ENCODE data around the gene RTRAF.

RTRAF gene

GRCh38 chr14:51988221-51988620 is 1.1 kb upstream of the RTRAF start:
- no peak overlapping the region for H3K4me3 ChIP-seq (ENCODE audit: low read depth, low read length)
- no peak for TF ChIP-seq CTCF (IDR thresholded peaks at IDR 0.05; ENCODE audit: low read depth, low read length, missing control alignments)
- no peak for DNase-seq (ENCODE audit: low read depth)
- in situ Hi-C loops (cut with HindIII; ENCODE audit: low sequenced_read_pairs), result no loop called here

DNA sequence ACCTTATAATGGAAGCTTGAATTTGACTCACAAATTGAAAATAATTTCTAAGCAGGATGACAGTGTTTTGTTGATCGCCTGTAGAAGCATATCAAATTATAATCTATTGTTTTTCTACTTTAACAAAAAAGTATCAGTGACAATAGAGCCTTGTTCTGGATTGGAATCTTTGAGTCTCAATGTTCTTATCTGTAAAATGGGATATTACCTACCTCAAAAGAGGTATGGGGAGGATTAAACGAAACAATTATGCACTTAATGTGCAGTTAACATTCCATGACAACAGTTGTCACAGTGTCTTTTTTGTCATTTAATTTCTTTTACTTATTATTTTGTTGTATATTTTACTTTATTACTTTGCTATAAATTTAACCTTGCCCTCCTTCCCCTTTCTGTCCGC is 1.1 kb downstream of the RTRAF start:
- in situ Hi-C loops (cut with HindIII; ENCODE audit: low sequenced_read_pairs), result loop anchor here (5.0 kb wide), 1 partner anchor 142 kb away; no protein-coding TSS in a partner anchor
- no peak for TF ChIP-seq CTCF (IDR thresholded peaks at IDR 0.05; ENCODE audit: low read depth, low read length, missing control alignments)

DNA sequence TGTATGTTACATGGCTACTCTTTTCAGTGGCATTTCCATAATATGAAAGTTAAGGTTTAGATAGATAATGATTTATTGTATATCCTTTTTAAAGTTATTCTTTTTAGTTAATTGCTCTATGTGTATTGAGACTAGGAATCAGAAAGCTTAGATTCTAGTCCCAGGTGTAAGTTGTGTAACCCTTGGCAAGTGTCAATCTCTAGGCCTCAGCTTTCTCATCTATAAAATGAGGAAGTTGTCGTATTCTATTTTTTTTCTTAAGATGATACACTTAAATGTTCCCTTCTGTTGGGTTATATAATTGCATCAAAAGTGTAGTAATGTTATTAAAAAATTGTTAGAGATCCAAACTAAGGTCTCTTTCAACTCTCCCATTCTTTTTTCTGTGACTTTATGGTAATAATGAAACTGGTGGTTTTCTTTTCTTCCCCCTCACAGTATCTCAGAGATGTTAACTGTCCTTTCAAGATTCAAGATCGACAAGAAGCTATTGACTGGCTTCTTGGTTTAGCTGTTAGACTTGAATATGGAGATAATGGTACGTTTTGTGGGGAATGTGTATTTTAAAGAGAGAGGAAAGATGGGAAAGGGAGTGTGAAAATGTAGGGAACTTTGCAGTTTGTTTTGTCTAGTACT is 4.1 kb downstream of the RTRAF start:
- in situ Hi-C loops (cut with HindIII; ENCODE audit: low sequenced_read_pairs), result loop anchor here (5.0 kb wide), 1 partner anchor 139 kb away; no protein-coding TSS in a partner anchor
- TF ChIP-seq CTCF (IDR thresholded peaks at IDR 0.05; ENCODE audit: low read depth, low read length, missing control alignments), result no peak
- DNase-seq (ENCODE audit: low read depth), result no peak
- no peak overlapping the region for H3K4me3 ChIP-seq (ENCODE audit: low read depth, low read length)

More for the DNA sequence above, 1.1 kb downstream of the RTRAF start:
- peak overlapping the region; percentile 95 for H3K4me3 ChIP-seq (ENCODE audit: low read depth, low read length)
- no peak for DNase-seq (ENCODE audit: low read depth)

DNA sequence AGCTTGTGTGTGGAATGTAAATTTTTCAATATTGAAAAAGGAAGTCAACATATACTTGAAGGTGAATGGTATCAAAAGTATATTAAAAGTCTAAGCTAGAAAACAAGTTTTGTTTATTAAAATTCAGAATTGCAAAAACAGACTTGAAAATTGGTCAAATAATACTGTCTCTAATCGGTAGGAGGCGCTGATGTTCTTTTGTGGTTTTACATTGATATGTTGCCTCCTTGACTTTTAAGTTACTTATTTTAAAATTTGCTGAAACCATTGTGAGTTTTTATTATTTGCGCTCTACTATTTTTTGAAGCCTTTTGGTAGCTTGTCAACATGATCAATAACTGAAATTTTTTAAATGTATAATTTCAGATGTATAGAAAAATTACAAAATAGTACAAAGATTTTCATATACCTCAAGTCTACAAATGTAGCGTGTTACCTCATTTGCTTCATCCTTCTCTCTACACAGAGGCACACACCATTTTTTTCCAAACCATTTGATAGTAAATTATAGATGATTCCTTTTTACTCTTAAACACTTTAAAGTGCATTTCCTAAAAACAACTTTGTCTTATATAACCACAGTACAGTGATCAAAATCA is 6.9 kb downstream of the RTRAF start:
- peak; percentile 29 for TF ChIP-seq CTCF (IDR thresholded peaks at IDR 0.05; ENCODE audit: low read depth, low read length, missing control alignments)
- H3K4me3 ChIP-seq (ENCODE audit: low read depth, low read length), result no peak overlapping the region
- in situ Hi-C loops (cut with HindIII; ENCODE audit: low sequenced_read_pairs), result no loop called here
- DNase-seq (ENCODE audit: low read depth), result peak; percentile 59

- DNase-seq (ENCODE audit: low read depth), result no peak
- TF ChIP-seq CTCF (IDR thresholded peaks at IDR 0.05; ENCODE audit: low read depth, low read length, missing control alignments), result no peak
- no peak overlapping the region for H3K4me3 ChIP-seq (ENCODE audit: low read depth, low read length)
- in situ Hi-C loops (cut with HindIII; ENCODE audit: low sequenced_read_pairs), result no loop called here
These were observed 9.0 kb downstream of the RTRAF start for GRCh38 chr14:51998348-51998747.

DNA sequence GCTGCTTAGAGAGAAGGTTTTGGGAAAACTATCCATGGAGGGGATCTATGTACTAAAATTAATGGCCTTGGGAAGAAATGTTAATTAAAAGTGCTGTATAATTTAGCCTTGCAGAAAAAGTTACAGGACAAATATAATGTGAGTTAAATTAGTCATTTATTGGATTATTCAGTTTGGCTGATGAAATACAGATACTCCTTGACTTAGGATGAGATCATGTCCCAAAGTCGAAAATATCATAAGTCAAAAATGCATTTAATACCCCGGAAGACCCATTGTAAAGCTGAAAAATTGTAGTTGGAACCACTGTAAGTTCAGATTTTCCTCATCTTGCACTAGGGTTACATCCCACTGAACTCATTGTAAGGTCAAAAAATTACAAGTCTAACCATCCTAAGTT is 9.7 kb downstream of the RTRAF start:
- in situ Hi-C loops (cut with HindIII; ENCODE audit: low sequenced_read_pairs), result no loop called here
- TF ChIP-seq CTCF (IDR thresholded peaks at IDR 0.05; ENCODE audit: low read depth, low read length, missing control alignments), result no peak

More for the DNA sequence above, 9.7 kb downstream of the RTRAF start:
- no peak overlapping the region for H3K4me3 ChIP-seq (ENCODE audit: low read depth, low read length)
- no peak for DNase-seq (ENCODE audit: low read depth)
